Measurements from ENCODE around the gene CLHC1. TPM values are rescaled to one million over a fixed set of nuclear protein-coding genes. Genes with fewer than 3 reads are reported as not detected.
A peak's percentile ranks its signal among the peaks of the same experiment; 100 is the strongest.

Gene CLHC1
- polyA plus RNA-seq (2012; rRNA removed): 3.8 and 7.7 TPM in 2 replicates
- 5.0 and 5.8 TPM in 2 replicates for polyA plus RNA-seq (2012; cell fraction: cytosol; rRNA removed)
- polyA plus RNA-seq (2012; cell fraction: nucleus; rRNA removed): 8.8 and 26.5 TPM in 2 replicates

DNA sequence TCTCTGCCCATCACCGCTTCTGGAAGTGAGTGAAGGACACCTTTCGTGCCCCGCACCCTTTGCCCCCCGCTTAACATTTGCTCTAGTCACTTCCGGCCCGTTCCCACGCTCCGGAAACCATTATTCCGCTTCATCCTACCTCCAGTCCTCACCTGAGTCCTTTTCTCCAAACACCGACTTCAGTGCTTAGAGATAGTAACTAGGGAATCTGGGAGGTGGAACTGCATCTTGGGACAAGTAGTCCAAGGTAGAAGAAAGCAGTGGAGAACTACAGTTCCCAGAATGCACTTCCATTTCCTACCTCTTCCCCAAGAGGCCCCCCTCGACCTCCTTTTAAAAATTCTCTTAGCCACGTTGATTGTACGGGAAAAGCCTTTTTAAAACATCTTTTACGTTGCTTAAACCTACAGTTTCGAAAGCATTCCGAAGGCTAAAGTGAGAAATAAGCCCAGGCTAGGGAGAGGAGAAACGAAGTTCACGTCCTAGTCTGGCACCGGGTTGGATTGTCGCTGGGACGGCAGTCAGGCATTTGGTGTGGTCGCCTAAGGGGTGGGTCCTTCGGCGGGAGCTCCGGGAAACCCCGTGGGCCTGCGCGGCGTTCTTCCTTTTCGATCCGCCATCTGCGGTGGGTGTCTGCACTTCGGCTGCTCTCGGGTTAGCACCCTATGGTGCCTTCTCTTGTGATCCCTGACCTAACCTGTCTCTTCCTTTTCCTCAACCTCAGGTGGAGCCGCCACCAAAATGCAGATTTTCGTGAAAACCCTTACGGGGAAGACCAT lies at the start of gene CLHC1, which contains the start of gene RPS27A:
TSS of gene CLHC1 (minus strand) at position 210 of the 779 bp plus-strand sequence. CDS start 9,882 bp downstream, outside the sequence.
TSS of gene RPS27A (plus strand) at position 605 of the 779 bp plus-strand sequence. CDS start at position 742, 137 bp downstream.
- Histone ChIP-seq H3F3A (replicated peaks; ENCODE audit: insufficient read depth) (peaks cover 34% of the 10 kb centered on the region), H2AFZ (ENCODE audit: low read depth) (peak within 1 kb of the TSS; percentile 96), H3K4me2 (peak within 1 kb of the TSS; percentile 90), H3K79me2 (ENCODE audit: insufficient read depth) (peaks cover 62% of the 10 kb centered on the region), H3K27me3 (ENCODE audit: insufficient read depth) (no peaks in the 10 kb centered on the region), H3K4me3 (ENCODE audit: low read depth in 2 of 2, low read length in 1 of 2) (peak within 1 kb of the TSS; percentile 93 to 98), H3K9me3 (no peaks in the 10 kb centered on the region), H3K9me2 (no peaks in the 10 kb centered on the region), H3K36me3 (replicated peaks in 1 of 2; ENCODE audit: control insufficient read depth in 1 of 2, insufficient read depth in 2 of 2, low read length in 1 of 2) (peaks cover 38 to 39% of the 10 kb centered on the region in 2 experiments), H4K20me1 (ENCODE audit: insufficient read depth) (peaks cover 12% of the 10 kb centered on the region; the same call in 1 of the 2 replicates), H3K4me1 (ENCODE audit: control insufficient read depth in 1 of 2, insufficient read depth in 2 of 2, low read depth in 1 of 2, low read length in 1 of 2) (peaks cover 12 to 13% of the 10 kb centered on the region in 2 experiments; a peak in 3 of 4 replicates), H3K9ac (peak within 1 kb of the TSS; percentile 98), H3K27ac (ENCODE audit: low read depth in 2 of 2, low read length in 1 of 2) (peak within 1 kb of the TSS; percentile 95 to 98)
- POLR2A ChIA-PET: interaction anchor here (0.6 to 1.3 kb wide), 6 partner anchors 9 to 1221 kb away, joined by 3 to 6 read pairs (median 4); partner anchors contain the start of genes CCDC88A and CFAP36
- under 1% methylated on average over 37 of the region's 37 CpGs for WGBS (ENCODE audit: low lambda C conversion rate)
- peak; percentile 92 for DNase-seq
- CTCF ChIA-PET: interaction anchor here (1.0 to 1.4 kb wide), 3 partner anchors 10 to 199 kb away, joined by 3 to 4 read pairs (median 3); no protein-coding TSS in a partner anchor
- TF ChIP-seq JUND (IDR thresholded peaks at IDR 0.05) (no peak), CHD2 (IDR thresholded peaks at IDR 0.05; ENCODE audit: low read length, partially characterized antibody) (peak; percentile 61), NFIC (IDR thresholded peaks at IDR 0.05; ENCODE audit: borderline replicate concordance) (no peak), POLR2AphosphoS5 (IDR thresholded peaks at IDR 0.05; ENCODE audit: low read depth, low read length) (peak; percentile 93), GATA2 (CRISPR knock-in tag; IDR thresholded peaks at IDR 0.05) (no peak; the same call in 1 of the 2 replicates), EP300 (IDR thresholded peaks at IDR 0.05; ENCODE audit: borderline replicate concordance in 1 of 2, low read depth in 1 of 2, low read length in 1 of 2) (no peak), RXRA (IDR thresholded peaks at IDR 0.05; ENCODE audit: borderline replicate concordance, low read depth) (no peak), TCF12 (IDR thresholded peaks at IDR 0.05) (no peak), YY1 (IDR thresholded peaks at IDR 0.05; ENCODE audit: low read depth) (peak; percentile 78), FOXJ3 (CRISPR knock-in tag; IDR thresholded peaks at IDR 0.05) (no peak), FOXM1 (IDR thresholded peaks at IDR 0.05; ENCODE audit: low read depth) (no peak), ELF1 (IDR thresholded peaks at IDR 0.05) (peak; percentile 98), FOSL2 (IDR thresholded peaks at IDR 0.05; ENCODE audit: borderline replicate concordance, low read depth) (no peak), RFX5 (IDR thresholded peaks at IDR 0.05; ENCODE audit: low read length) (no peak), SIN3A (IDR thresholded peaks at IDR 0.05; ENCODE audit: borderline replicate concordance, low read depth, low read length) (no peak; the same call in 1 of the 2 replicates), EZH2phosphoT487 (IDR thresholded peaks at IDR 0.05; ENCODE audit: borderline replicate concordance, low read depth) (no peak), MEF2A (IDR thresholded peaks at IDR 0.05; ENCODE audit: borderline replicate concordance, low read depth) (no peak), NRF1 (IDR thresholded peaks at IDR 0.05; ENCODE audit: low read depth, low read length) (peak; percentile 68), MXI1 (IDR thresholded peaks at IDR 0.05; ENCODE audit: low read depth, low read length) (peak; percentile 93), TAF1 (IDR thresholded peaks at IDR 0.05; ENCODE audit: borderline replicate concordance, low read depth, low read length) (peak; percentile 93; the same call in 1 of the 2 replicates)
- TF ChIP-seq, protein P1, sequence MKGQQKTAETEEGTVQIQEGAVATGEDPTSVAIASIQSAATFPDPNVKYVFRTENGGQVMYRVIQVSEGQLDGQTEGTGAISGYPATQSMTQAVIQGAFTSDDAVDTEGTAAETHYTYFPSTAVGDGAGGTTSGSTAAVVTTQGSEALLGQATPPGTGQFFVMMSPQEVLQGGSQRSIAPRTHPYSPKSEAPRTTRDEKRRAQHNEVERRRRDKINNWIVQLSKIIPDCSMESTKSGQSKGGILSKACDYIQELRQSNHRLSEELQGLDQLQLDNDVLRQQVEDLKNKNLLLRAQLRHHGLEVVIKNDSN (IDR thresholded peaks at IDR 0.05; ENCODE audit: borderline replicate concordance, low read depth): peak; percentile 52; the same call in 1 of the 2 replicates
- TF ChIP-seq, protein P2, sequence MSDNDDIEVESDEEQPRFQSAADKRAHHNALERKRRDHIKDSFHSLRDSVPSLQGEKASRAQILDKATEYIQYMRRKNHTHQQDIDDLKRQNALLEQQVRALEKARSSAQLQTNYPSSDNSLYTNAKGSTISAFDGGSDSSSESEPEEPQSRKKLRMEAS (IDR thresholded peaks at IDR 0.05; ENCODE audit: low read depth): peak; percentile 61; the same call in 1 of the 2 replicates
- TF ChIP-seq, protein P3, sequence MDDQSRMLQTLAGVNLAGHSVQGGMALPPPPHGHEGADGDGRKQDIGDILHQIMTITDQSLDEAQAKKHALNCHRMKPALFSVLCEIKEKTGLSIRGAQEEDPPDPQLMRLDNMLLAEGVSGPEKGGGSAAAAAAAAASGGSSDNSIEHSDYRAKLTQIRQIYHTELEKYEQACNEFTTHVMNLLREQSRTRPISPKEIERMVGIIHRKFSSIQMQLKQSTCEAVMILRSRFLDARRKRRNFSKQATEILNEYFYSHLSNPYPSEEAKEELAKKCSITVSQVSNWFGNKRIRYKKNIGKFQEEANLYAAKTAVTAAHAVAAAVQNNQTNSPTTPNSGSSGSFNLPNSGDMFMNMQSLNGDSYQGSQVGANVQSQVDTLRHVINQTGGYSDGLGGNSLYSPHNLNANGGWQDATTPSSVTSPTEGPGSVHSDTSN (IDR thresholded peaks at IDR 0.05): no peak
- TF ChIP-seq, protein P4, sequence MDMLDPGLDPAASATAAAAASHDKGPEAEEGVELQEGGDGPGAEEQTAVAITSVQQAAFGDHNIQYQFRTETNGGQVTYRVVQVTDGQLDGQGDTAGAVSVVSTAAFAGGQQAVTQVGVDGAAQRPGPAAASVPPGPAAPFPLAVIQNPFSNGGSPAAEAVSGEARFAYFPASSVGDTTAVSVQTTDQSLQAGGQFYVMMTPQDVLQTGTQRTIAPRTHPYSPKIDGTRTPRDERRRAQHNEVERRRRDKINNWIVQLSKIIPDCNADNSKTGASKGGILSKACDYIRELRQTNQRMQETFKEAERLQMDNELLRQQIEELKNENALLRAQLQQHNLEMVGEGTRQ (IDR thresholded peaks at IDR 0.05; ENCODE audit: borderline replicate concordance, low read depth, low read length): 0 out of 2 replicates have a peak, but pooled peaks have one; percentile 18
- TF ChIP-seq, protein P5, sequence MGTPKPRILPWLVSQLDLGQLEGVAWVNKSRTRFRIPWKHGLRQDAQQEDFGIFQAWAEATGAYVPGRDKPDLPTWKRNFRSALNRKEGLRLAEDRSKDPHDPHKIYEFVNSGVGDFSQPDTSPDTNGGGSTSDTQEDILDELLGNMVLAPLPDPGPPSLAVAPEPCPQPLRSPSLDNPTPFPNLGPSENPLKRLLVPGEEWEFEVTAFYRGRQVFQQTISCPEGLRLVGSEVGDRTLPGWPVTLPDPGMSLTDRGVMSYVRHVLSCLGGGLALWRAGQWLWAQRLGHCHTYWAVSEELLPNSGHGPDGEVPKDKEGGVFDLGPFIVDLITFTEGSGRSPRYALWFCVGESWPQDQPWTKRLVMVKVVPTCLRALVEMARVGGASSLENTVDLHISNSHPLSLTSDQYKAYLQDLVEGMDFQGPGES (IDR thresholded peaks at IDR 0.05; ENCODE audit: low read depth, low read length): no peak

Measured in SK-N-SH (cell line).